Measurements from ENCODE around the gene ARL2BP.

GRCh38 chr16:57236022-57236350 lies 9.1 kb upstream of the ARL2BP start:
- TF ChIP-seq, protein P1, sequence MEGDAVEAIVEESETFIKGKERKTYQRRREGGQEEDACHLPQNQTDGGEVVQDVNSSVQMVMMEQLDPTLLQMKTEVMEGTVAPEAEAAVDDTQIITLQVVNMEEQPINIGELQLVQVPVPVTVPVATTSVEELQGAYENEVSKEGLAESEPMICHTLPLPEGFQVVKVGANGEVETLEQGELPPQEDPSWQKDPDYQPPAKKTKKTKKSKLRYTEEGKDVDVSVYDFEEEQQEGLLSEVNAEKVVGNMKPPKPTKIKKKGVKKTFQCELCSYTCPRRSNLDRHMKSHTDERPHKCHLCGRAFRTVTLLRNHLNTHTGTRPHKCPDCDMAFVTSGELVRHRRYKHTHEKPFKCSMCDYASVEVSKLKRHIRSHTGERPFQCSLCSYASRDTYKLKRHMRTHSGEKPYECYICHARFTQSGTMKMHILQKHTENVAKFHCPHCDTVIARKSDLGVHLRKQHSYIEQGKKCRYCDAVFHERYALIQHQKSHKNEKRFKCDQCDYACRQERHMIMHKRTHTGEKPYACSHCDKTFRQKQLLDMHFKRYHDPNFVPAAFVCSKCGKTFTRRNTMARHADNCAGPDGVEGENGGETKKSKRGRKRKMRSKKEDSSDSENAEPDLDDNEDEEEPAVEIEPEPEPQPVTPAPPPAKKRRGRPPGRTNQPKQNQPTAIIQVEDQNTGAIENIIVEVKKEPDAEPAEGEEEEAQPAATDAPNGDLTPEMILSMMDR (conservative IDR thresholded peaks at IDR 0.05; ENCODE audit: low read depth, low read length): no peak
- no peak for TF ChIP-seq EZH2 (IDR thresholded peaks at IDR 0.05; ENCODE audit: borderline replicate concordance, low read depth, low read length, poor library complexity, severe bottlenecking)
